ENCODE results near the gene AGTRAP. TPM values are rescaled to one million over a fixed set of nuclear protein-coding genes. Genes with fewer than 3 reads are reported as not detected.
A peak's percentile ranks its signal among the peaks of the same experiment; 100 is the strongest.

The AGTRAP gene
- total and polyA plus RNA-seq, 9 of the 15 experiments (the other 6 are each of a cell fraction or from before 2014, with no cell fraction given) = 26.8 to 105 (median 57.5) TPM

DNA sequence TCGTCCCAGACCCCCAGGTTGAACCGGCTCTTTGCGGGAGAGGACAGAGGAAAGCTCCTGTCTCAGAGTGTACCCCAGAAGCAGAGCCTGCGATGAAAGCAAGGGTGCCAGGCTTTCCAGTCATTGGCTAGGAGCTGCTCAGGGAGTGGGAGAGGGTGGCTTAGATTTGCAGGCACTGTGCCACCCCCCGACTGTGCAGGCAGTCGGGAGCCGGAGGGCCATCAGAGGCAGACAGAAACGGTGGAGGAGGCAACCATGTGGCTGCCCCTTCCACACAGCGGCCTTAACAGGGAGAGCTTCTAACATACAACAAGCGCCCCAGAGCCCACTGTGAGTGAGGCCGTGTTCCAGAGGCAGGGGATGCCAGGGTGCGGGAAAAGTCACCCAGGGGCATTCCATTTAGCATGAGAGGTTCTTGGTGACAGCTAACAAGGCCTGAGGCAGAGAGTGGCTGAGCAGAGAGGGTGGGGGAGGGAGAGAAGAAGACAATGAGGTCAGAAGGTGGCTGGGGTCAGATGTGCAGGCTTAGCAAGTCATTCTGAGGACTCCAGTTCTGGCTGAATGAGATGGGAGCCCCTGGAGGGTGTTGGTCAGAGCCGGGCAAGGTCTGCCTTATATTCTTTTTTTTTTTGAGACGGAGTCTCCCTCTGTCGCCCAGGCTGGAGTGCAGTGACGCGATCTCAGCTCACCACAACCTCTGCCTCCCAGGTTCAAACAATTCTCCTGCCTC is 16.6 kb downstream of the AGTRAP start (continued):
- TF ChIP-seq ZNF592 (IDR thresholded peaks at IDR 0.05) (peak; percentile 51; the same call in 1 of the 2 replicates), TAL1 (IDR thresholded peaks at IDR 0.05) (peak; percentile 31; the same call in 1 of the 2 replicates), SPI1 (IDR thresholded peaks at IDR 0.05; ENCODE audit: borderline replicate concordance, low read depth, low read length) (no peak), NFE2L1 (tag; IDR thresholded peaks at IDR 0.05; ENCODE audit: borderline replicate concordance, low read depth) (no peak), NFYB (IDR thresholded peaks at IDR 0.05; ENCODE audit: extremely low read depth, insufficient read length) (no peak), SOX6 (IDR thresholded peaks at IDR 0.05) (peak; percentile 61; the same call in 1 of the 2 replicates), ZBTB8A (IDR thresholded peaks at IDR 0.05; ENCODE audit: partially characterized antibody) (no peak), SMAD2 (IDR thresholded peaks at IDR 0.05; ENCODE audit: low read depth, low read length) (no peak), ZBTB11 (CRISPR knock-in tag; IDR thresholded peaks at IDR 0.05) (no peak), USF1 (CRISPR knock-in tag; IDR thresholded peaks at IDR 0.05) (no peak), MECOM (CRISPR knock-in tag; IDR thresholded peaks at IDR 0.05) (no peak), EWSR1 (IDR thresholded peaks at IDR 0.05; ENCODE audit: borderline replicate concordance, low read depth, partially characterized antibody) (no peak), ZNF830 (CRISPR knock-in tag; IDR thresholded peaks at IDR 0.05) (no peak), BACH1 (tag; IDR thresholded peaks at IDR 0.05) (no peak)
- TF ChIP-seq, protein P1, sequence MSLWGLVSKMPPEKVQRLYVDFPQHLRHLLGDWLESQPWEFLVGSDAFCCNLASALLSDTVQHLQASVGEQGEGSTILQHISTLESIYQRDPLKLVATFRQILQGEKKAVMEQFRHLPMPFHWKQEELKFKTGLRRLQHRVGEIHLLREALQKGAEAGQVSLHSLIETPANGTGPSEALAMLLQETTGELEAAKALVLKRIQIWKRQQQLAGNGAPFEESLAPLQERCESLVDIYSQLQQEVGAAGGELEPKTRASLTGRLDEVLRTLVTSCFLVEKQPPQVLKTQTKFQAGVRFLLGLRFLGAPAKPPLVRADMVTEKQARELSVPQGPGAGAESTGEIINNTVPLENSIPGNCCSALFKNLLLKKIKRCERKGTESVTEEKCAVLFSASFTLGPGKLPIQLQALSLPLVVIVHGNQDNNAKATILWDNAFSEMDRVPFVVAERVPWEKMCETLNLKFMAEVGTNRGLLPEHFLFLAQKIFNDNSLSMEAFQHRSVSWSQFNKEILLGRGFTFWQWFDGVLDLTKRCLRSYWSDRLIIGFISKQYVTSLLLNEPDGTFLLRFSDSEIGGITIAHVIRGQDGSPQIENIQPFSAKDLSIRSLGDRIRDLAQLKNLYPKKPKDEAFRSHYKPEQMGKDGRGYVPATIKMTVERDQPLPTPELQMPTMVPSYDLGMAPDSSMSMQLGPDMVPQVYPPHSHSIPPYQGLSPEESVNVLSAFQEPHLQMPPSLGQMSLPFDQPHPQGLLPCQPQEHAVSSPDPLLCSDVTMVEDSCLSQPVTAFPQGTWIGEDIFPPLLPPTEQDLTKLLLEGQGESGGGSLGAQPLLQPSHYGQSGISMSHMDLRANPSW (CRISPR knock-in tag; IDR thresholded peaks at IDR 0.05) = no peak
